ENCODE measurements around the gene TEX12.

Gene TEX12

DNA sequence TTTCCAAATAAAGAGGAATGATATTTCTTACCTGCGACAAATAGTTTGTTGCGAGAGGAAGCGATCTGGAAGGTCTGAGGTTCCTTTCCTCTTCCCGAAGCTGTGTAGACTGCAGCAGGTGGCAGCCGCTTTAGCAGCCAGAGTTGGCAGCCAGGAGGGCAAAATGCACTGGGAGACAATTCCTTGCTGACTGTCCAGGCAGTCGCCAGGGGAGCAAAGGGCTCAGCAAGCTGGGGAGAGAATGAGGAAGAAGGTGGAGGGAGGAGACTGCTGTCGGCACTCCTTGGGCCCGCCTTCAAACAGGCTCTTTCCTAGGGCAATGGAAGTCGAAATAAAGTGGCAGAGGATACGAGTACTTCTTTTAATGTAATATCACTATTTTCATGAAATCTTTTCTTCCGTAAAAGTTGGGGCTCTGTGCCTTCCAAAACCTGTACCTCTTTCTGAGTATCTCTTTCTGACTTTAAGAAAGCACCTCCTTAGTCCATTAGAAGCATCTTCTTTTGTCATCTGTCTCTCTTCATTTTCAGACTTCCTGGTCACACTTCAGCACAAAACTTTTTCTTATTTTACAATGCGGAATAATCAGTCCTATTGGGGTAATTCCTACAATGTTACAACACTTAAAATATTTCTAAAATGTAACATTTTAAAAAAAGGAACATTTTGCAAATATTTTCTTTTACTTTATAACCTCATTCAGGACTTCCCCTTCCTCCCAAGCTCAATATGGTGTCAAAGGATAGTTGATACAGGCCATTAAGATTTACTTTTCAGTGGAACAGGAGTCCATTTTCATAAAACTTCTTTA is 3.1 kb upstream of the TEX12 start, which contains the start of gene IL18:
Gene IL18 (minus strand): TSS at position 220 of the 811 bp plus-strand sequence. CDS start 9,041 bp downstream, outside the sequence.
- TF ChIP-seq REST (IDR thresholded peaks at IDR 0.05; ENCODE audit: low read depth) (no peak), EGR1 (IDR thresholded peaks at IDR 0.05) (no peak), CEBPB (IDR thresholded peaks at IDR 0.05) (no peak), TCF12 (IDR thresholded peaks at IDR 0.05; ENCODE audit: low read depth) (no peak), TAF1 (IDR thresholded peaks at IDR 0.05; ENCODE audit: low read depth) (no peak), USF1 (IDR thresholded peaks at IDR 0.05) (no peak), NFIC (IDR thresholded peaks at IDR 0.05) (no peak), RAD21 (IDR thresholded peaks at IDR 0.05; ENCODE audit: low read depth) (no peak), EP300 (IDR thresholded peaks at IDR 0.05; ENCODE audit: borderline replicate concordance) (no peak), ZBTB7A (IDR thresholded peaks at IDR 0.05; ENCODE audit: low read depth) (no peak), FOXM1 (IDR thresholded peaks at IDR 0.05; ENCODE audit: borderline replicate concordance, low read depth) (no peak), YY1 (IDR thresholded peaks at IDR 0.05; ENCODE audit: low read depth) (no peak), CREB1 (IDR thresholded peaks at IDR 0.05; ENCODE audit: low read depth) (no peak), TEAD4 (IDR thresholded peaks at IDR 0.05) (no peak)
- TF ChIP-seq, protein P1, sequence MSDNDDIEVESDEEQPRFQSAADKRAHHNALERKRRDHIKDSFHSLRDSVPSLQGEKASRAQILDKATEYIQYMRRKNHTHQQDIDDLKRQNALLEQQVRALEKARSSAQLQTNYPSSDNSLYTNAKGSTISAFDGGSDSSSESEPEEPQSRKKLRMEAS (IDR thresholded peaks at IDR 0.05), result no peak

DNA sequence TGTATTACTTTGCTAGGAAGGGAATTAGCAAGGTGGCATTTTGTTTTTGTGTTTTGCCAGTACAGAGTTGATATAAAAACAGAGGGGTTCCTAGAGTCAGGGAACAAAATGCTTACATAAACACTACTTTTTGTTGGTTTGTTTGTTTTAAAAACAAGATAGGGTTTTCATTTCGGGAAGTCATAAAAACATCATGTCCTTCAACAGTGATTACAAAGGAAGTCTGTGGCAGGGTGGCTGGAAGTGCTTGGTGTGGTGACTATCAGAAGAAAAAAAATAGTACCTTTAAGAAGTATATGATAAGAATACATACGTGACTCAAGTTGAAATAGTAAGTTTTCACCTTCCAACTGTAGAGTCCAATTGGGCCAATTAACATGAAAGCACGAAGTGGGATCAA is 2.1 kb upstream of the TEX12 start:
- no peak for TF ChIP-seq REST (IDR thresholded peaks at IDR 0.05; ENCODE audit: low read depth)
- TF ChIP-seq CEBPB (IDR thresholded peaks at IDR 0.05), result no peak
- no peak for TF ChIP-seq FOXM1 (IDR thresholded peaks at IDR 0.05; ENCODE audit: borderline replicate concordance, low read depth)
- no peak for TF ChIP-seq EGR1 (IDR thresholded peaks at IDR 0.05)
- TF ChIP-seq, protein P1 (IDR thresholded peaks at IDR 0.05), result no peak
- TF ChIP-seq CREB1 (IDR thresholded peaks at IDR 0.05; ENCODE audit: low read depth), result no peak
- TF ChIP-seq NFIC (IDR thresholded peaks at IDR 0.05), result no peak
- TF ChIP-seq EP300 (IDR thresholded peaks at IDR 0.05; ENCODE audit: borderline replicate concordance), result no peak
- no peak for TF ChIP-seq ZBTB7A (IDR thresholded peaks at IDR 0.05; ENCODE audit: low read depth)
- no peak for TF ChIP-seq TAF1 (IDR thresholded peaks at IDR 0.05; ENCODE audit: low read depth)
- TF ChIP-seq TEAD4 (IDR thresholded peaks at IDR 0.05), result no peak
- TF ChIP-seq RAD21 (IDR thresholded peaks at IDR 0.05; ENCODE audit: low read depth), result no peak
- TF ChIP-seq TCF12 (IDR thresholded peaks at IDR 0.05; ENCODE audit: low read depth), result no peak

DNA sequence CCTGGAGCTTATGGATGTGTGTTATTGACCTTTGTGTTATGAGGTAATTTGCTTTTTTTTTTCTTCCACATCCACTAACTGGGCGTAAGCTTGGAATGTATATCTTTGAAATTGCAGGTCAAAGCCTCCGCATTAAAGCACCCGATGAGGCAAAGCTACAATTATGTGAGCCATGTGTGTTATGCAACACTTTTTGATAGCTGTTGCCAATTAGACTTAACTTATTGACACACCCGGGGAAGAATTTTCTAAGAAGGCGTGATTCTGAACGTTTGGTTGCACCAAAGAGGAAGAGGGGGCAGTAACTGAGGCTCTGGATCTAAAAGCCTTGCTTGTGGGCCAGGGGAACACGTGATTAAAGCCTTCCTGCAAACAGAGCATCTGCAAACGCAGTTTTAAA is 610 bp upstream of the TEX12 start:
- 0 out of 2 replicates have a peak, but pooled peaks have one; percentile 15 for TF ChIP-seq CEBPB (IDR thresholded peaks at IDR 0.05)
- peak; percentile 11; the same call in 1 of the 2 replicates for TF ChIP-seq TEAD4 (IDR thresholded peaks at IDR 0.05)
- no peak for TF ChIP-seq ZBTB7A (IDR thresholded peaks at IDR 0.05; ENCODE audit: low read depth)

DNA sequence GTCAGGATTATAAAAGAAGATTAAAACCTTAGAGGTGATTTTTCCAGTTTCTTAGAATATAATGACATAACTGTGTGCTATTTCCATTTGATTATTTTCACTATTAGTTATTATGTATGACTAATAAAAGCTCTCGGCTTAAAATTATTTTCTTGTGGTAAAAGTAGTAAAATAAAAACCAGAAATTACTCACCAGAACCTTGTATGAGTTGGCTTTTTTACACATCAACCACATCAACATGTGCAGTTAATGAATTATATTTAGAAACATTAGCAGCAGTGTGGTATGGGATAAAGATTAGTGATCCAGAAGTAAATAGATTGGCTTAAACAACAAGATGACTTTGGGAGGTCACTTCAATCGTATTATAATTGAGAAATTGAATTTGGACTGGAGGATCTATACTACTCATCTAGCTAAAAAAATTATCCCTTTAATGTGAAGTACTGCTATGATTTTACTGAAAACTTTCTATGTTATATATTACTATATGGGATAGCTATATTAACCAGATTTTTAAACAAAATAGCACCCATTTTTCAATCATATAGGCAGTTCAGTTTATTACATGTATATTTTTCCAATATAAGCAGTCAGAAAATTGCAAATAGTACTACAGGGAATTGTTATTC is 5.3 kb downstream of the TEX12 start:
- TF ChIP-seq CEBPB (IDR thresholded peaks at IDR 0.05) (no peak), FOXM1 (IDR thresholded peaks at IDR 0.05; ENCODE audit: borderline replicate concordance, low read depth) (no peak), EGR1 (IDR thresholded peaks at IDR 0.05) (no peak), RAD21 (IDR thresholded peaks at IDR 0.05; ENCODE audit: low read depth) (no peak), NFIC (IDR thresholded peaks at IDR 0.05) (no peak), ZBTB7A (IDR thresholded peaks at IDR 0.05; ENCODE audit: low read depth) (no peak), YY1 (IDR thresholded peaks at IDR 0.05; ENCODE audit: low read depth) (no peak), CREB1 (IDR thresholded peaks at IDR 0.05; ENCODE audit: low read depth) (no peak), TEAD4 (IDR thresholded peaks at IDR 0.05) (no peak), EP300 (IDR thresholded peaks at IDR 0.05; ENCODE audit: borderline replicate concordance) (no peak), REST (IDR thresholded peaks at IDR 0.05; ENCODE audit: low read depth) (no peak), TCF12 (IDR thresholded peaks at IDR 0.05; ENCODE audit: low read depth) (no peak)
- TF ChIP-seq, protein P1 (IDR thresholded peaks at IDR 0.05), result no peak
